HG03521 (cell line): ENCODE results near the gene MYH6.
"Not testable (repeated sequence)": the region's sequence is repeated elsewhere in the genome, so short reads cannot be mapped to it uniquely, and the experiment has no call there.

Experiments
- ATAC-seq: cut with Tn5 transposase; IDR thresholded peaks from one replicate; pipeline ENCODE4 v1.9.1; 2021; ENCODE audit warnings: mild to moderate bottlenecking, moderate library complexity; ENCODE audit not compliant: unreplicated experiment

The MYH6 gene

DNA sequence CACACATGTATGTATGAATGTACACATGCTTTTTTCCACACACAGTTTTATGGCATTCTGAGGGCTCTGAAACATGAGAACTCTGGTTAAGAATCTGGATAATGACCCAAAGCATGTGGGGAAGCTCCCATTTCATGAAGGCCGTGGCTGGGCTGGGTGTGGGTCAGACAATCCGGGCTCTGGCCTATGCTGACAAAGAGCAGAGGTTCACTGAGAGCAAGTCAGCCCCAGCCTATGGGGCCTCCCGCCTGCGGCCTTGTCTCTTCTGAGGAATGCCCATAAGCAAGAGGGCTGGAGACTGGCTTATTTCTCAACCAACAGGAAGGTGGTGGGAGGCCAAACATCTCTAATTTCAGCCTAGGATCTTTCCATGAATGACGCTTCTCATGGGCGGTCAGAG lies 8.5 kb downstream of the MYH6 start:
- no peak for ATAC-seq

DNA sequence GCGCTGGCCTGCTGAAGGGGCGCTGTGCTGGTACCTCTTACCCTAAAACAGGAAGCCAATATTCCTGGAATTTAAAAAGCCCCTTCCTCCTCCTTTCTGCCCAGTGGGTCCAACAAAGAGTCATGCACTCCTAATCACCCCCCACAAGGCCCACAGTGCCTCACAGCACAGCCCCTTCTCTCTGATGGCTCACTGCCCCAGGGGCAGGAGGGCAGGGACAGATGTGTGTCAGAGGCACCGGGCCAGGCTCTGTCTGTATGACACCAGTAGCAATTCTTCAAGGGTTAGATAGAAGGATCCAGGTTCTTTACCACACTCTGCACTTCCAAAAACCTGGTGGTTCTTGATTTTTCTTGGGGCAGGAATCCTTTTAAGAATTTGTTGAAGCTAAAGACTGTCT lies 8.9 kb downstream of the MYH6 start:
- no peak for ATAC-seq

- ATAC-seq, result no peak
These were observed 9.7 kb downstream of the MYH6 start for GRCh38 chr14:23398348-23398747.

DNA sequence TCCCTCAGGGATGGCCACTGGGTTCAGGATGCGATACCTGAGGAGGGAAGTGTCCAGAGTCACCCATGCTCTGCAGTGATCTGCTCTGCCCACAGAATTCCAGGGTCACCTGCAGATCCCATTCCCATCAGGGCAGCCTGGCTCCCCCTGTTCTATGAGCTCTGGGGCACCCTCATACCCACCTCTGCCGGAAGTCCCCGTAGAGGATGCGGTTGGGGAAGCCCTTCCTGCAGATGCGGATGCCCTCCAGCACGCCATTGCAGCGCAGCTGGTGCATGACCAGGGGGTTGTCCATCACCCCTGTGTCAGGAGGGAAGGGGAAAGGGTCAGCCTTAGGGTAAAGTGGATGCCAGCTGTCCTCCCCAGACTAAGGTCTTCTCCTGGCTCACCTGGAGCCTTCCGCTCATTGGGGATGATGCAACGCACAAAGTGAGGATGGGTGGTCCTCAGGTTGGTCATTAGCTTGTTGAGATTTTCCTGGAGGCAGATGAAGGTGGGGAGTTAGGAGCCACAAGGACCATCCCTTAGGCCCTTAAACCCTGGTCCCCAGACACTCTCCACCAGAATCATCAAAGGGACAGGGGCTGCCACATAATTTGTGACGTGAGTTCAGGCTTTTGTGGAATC lies 11.2 kb downstream of the MYH6 start:
- ATAC-seq, result no peak

- no peak for ATAC-seq
These were observed 11.9 kb downstream of the MYH6 start for GRCh38 chr14:23396126-23396525.

DNA sequence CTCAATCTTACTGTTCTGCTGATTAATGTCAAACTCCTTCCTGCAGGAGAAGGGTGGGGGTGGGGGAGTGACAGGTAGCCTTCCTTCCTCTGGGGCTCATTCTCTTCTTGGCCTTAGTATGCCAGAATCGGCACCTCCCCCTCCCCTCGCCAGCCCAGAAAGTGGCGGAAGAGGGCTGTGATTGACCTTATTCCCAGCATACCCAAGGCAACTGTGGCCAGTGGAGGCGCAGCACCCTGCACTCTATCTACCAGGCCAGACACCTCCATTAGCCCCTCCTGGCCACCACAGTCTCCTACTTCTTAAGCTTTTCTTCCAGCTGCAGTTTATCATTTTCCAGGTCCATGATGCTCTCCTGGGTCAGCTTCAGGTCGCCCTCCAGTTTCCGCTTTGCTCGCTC lies 15.5 kb downstream of the MYH6 start:
- no peak for ATAC-seq

DNA sequence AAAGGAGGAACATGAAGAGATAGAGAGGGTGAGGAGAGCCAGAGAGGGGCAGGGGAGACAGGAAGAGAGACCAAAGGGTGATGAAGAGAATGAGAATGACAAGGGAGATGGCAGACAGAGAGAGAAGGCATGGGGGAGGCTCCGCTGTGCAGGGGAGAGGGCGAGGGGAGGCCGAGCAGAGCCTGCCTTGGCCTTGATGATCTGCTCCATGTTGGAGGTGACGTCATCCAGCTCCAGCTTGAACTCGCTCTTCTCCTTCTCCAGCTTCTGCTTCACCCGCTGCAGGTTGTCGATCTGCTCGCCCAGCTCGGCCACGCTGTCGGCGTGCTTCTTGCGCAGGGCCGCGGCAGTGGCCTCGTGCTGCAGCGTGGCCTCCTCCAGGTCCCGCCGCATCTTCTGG lies 18.2 kb downstream of the MYH6 start:
- not testable (repeated sequence) for ATAC-seq

DNA sequence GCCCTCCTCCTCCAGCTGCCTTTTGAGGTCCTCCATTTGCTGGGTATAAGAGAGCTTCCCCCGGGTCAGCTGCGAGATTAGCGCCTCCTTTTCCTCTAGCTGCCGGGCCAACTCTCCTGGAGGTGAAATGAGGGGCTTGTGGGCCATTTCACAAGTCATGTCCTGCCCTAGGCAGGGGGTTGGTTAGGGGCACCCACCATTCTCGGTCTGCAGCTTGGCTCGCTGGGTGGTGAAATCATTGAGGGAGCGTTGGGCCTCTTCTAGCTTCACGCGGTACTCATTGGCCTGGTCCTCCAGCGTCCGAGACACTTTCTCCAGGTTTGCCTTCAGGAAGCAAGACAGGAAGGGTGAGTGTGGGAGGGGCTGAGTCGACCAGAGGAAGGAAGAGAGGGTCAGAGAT lies 18.7 kb downstream of the MYH6 start:
- no peak for ATAC-seq

- ATAC-seq, result no peak
These were observed 19.1 kb downstream of the MYH6 start for GRCh38 chr14:23388996-23389395.

GRCh38 chr14:23387916-23388882 lies 19.9 kb downstream of the MYH6 start:
- ATAC-seq, result no peak

DNA sequence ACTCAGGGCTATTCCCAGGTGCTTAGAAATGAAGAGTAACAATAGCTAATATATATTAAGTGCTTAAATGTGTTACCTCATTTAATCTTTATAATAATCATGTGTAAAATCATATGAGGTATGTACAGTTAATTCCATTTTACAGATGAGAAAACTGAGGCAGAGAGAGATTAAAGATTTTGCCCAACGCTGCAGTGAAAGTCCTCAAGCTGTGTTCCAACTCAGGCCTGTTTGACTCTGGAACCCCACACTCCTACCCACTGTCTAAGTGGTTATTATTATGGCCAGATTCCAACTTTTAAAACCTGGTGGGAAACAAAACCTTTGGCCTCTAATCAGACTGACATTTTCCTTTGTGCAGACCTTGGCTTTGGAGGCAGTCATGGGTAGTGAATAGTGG lies 21.1 kb downstream of the MYH6 start:
- ATAC-seq, result no peak

DNA sequence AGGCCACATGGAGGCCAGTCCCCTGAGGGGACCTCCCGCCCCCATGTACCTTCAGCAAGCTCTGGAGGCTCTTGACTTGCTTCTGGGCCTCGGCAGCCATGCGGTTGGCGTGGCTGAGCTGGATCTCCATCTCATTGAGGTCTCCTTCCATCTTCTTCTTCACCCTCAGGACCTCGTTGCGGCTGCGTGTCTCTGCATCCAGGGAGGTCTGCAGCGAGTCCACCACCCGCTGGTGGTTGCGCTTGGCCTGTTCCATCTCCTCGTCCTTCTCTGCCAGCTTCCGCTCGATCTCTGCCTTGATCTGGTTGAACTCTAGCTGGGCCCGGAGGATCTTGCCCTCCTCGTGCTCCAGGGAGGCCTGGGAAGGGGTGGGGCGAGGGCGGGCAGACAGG lies 21.8 kb downstream of the MYH6 start:
- not testable (repeated sequence) for ATAC-seq

DNA sequence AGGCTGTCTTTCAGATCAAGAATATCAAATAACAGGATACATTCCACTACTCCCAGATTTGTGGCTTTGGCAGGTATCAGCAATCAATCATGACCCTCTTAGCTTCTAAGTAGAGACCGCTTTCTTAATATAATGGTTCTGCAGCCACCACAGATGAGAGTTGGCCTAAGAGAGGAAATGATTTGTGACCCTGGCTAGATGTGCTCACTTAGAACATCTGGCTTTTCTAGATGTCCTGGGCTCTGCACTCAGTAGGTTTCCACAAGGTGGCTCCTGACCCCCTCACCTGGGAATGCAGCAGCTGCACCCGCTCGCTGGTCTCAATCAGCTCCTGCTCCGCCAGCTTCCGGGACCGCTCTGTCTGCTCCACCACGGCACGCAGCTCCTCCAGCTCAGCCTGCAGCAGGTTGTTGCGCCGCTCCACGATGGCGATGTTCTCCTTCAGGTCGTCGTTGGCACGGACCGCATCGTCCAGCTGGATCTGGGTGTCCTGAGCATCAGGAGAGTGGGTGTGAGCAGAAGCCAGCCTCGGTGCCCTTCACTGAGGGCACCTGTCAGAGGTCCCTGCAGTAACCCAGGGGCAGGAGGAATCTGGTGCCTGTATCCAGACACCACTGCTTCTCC lies 22.3 kb downstream of the MYH6 start:
- no peak for ATAC-seq

- no peak for ATAC-seq
These were observed 22.8 kb downstream of the MYH6 start for GRCh38 chr14:23385244-23385641.

GRCh38 chr14:23384364-23385080 lies 23.6 kb downstream of the MYH6 start:
- ATAC-seq, result no peak

DNA sequence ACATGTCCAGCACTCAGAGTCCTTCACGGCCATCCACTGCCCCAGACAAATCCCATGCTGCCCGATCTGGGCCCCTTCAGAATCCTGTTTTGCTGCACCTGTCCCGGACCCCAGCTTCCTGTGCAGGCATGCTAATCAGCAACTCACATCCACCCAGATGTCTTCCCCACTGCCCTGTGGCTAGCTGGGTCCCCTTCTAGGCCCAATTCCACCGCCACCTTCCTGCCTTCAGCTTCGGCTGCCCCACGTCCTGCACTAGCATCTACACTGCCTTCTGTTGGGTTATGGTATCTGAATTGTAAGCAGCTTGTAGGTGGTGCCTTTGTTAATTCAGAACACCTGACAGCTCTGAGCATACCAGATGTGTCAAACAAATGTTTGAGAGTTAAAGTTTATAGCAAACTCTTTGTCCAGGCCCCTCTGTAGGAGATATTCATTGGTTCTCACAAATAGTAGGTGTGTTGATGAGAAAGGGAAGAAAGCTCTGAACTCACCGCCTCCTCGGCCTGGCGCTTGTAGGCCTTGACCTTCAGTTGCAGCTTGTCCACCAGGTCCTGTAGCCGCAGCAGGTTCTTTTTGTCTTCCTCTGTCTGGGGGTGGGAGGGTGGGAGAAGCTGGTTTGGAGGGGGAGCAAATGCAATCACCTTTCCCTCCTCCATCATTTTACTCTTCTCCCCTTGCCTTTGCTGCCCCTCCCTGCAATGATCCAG lies 25.2 kb downstream of the MYH6 start:
- no peak for ATAC-seq

DNA sequence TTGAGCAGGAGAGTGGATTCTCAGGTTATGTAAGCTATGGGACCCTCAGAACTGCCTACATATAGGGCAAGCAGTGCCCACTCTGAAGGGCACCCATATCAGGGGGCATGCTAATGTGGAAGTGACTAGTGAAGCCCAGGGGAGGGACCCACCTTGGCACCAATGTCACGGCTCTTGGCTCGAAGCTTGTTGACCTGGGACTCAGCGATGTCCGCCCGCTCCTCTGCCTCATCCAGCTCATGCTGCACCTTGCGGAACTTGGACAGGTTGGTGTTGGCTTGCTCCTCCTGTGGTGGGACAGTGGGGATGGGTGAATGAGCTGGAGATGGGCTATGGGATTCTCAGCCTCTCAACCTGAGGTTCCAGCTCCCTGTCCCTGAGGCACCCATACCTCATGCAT lies 25.8 kb downstream of the MYH6 start:
- no peak for ATAC-seq

DNA sequence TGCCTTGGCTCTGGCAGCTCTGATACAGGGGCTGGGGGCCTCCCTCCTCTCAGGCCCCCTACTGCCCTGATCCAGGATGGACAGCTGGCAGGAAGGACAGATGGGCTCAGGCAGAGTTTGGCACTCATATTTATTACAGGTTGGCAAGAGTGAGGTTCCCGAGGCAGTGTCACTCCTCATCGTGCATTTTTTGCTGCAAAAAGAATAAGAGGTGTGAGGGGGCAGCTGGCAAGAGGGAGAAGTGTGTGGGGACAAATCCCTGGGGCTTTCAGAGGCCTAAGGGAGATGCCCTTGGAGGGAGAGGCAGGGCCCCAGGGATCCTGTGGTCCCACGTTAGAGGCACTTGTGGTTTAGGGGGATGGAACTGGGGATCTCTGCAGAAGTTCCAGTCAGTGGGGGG lies 26.2 kb downstream of the MYH6 start:
- no peak for ATAC-seq

DNA sequence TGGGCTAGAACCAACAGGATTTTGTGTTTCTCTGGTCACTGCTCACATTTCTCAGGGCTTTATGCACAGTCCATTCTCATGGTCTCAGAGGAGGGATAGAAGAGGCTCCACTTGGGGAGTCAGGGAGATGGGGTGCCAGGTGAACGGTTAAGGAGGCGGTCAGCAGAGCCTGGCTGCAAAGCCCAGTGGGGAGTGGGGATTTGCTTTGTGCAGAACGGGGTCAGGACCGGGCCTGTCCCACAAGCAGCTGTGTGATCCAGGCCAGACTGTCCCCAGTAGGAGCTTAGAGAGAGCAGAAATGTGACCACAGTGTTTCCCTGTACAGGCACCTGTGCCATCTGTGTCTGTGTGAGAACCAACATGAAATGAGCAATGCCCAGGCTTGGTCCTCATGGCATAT lies 27.1 kb downstream of the MYH6 start:
- ATAC-seq, result no peak

GRCh38 chr14:23380197-23380914 lies 27.7 kb downstream of the MYH6 start:
- ATAC-seq, result no peak
